Lung microvascular endothelial cell (primary cell): ENCODE measurements around the gene HMCN2. TPM values are rescaled to one million over a fixed set of nuclear protein-coding genes. Genes with fewer than 3 reads are reported as not detected.
A peak's percentile ranks its signal among the peaks of the same experiment; 100 is the strongest.
"Not testable (repeated sequence)": the region's sequence is repeated elsewhere in the genome, so short reads cannot be mapped to it uniquely, and the experiment has no call there.

ENCODE experiments used
- DNase-seq, 2 donors: peaks; one replicate each; pipeline versions ENCODE4 v3.0.0 to v3.0.0-alpha.2; 2010; ENCODE audit warnings: low read depth in 2 of 2
- total RNA-seq: library from RNA; depleted of rRNA; stranded (reverse); fragments of >200 nt; gene quantifications from 2 replicates; pipeline ENCODE4 v1.2.1, GENCODE V29; 2014

The HMCN2 gene
- total RNA-seq, 1 donor from 2014 or later = under 0.01 TPM

DNA sequence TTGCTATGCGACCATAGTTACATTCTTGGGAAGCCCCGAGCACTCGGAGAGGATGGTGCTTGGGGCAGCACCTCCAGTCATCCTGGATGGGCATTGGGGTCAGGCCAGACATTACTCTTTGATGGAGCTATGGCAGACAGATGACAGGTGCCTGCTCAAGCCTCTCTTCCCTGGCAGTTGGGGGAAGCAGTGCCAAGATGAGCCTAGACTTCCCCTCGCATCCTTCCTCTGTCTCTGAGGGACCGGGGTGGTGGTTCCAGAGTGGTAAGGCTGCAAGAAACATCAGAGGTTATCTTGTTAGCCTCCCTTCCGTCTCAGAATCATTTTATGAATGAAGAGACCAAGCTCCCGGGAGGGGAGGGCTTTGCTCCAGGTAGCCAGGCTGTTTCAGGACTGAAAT, 2.8 kb upstream of the HMCN2 start:
- DNase-seq = no peak

DNA sequence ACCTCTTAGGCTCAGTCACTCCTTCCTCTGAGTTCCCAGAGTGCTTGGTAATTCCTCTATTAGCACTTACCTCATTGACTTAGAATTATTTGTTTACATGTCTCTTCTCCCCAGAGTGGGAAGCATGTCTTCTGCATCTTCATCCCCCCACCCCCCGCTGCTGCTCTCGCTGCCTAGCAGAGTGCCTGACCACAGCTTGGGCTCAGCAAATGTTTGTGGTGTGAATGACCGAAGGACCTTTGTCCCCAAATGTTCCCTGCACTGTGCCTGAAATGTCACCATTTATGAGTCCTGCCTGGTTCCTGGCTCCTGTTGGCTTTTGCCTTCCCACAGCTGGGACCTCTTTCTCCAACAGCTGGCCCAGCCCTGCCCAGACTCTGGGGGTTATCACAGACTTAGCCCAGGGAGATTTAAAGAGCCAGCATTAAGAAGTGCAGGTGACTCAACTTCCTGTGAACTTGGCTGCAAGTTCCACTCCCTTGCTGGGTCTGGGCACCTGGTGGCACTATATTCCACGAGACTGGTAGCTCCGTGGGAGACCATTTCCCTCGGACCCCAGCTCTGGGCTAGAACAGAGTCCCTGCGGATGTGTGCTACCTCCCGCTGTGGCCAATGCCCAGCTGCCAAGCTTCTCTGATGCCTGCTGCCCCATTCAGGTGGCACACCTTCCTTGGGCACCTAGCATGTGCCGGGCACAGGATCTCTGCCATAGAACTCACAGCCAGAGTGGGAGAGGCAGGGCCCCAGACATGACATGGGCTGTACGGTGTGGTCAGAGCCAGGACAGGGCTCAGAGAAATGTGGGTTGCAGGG, 1.8 kb upstream of the HMCN2 start:
- DNase-seq = peak in 1 of 2 donors; percentile 25

DNA sequence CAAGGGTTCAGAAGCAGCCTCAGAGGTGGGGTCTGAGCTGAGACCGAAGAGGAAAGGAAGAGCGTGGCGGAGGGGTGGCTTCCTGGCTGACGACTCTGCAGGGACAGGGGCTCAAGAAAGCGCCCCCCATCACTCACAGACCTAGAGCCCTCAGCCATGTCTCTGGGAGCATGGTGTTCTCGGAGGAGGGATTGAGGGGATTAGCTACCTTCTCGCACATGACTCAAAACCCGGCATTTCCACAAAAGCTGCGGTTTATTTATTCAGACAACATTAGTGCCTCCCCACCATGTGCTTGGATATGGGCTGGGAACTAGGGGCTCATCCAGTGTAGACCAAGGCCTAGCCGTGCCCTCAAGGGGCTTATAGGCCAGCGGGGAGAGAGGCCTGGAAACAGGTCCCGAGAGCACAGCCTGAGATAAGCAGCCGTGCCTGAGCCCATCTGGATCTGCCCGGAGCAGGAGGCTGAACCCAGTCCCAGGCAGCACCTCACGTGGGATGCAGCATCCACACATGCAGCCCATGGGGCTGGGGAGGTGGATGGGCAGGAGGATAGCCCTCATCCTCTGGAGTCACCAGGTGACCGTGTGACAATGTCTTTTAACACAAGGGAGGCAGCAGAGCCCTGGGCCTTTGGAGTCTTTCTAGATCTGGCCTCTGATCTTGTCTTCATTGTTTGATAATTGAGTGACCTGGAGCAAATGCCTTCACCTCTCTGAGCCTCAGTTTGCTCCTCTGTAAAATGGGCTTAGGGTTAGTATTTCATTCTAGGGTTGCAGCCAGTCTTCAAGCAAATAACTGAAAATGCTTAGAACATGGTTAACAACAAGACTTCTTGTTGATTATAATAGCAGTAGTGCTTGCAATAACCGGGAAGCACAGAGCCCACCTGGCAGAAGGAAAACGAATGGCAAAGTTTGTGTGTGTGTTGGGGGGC, 878 bp upstream of the HMCN2 start:
- DNase-seq = no peak

DNA sequence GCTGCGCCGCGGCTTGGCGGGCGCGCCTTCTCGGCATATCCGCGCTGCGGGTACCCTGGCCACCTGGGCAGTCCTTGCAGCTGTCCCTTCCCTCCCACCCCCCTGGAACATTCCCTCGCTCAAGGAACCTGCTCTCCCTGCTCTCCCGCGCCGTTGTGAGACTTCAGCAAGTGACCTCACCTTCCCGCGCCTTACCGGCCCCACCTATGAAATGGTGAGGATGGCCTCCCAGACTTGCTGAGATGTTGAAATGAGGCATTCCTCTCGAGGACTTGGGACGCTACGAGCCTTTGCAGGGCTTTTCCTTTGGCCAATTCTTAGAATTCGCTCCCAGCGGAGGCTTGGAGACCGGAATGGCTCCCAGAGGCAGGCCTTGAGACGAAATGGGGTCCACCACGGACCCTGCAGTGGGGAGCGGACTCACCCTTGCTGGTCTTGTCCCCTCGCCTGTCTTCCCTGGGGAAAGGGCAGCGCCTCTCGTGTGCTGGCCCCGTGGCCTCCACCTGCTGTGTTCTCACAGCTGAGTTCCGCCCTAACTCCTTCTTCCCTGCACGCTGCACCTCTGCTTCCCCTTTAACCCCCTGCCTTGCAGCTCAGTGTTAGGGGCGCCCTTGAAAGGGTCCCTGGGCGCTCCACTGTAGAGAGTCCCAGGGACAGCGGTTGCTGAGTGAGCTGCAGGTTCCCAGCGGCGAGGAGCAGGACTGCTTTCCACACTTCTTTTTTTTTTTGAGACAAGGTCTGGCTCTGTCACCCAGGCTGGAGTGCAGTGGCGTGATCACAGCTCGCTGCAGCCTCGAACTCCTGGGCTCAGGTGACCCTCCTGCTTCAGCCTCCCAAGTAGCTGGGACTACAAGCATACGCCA, 907 bp downstream of the HMCN2 start:
- DNase-seq = no peak

DNA sequence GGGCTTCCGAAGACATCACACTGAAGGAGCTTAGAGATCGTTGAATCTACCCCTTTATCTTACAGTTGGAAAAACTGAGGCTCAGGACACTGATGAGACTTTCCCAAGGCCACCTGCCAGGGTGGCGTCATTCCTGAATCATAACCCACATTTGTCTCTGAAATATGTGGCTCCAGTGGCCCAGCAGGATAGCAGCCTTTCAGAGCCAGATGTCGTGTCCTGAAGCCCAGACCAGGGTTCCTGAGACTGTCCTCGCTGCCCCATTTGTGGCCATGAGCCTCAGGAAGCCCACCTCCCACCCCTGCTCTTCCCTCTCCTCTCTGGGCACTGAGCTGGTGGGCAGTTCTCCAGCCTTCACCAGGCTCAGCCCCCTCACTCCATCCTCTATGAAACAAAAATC, 2.4 kb downstream of the HMCN2 start:
- no peak for DNase-seq

DNA sequence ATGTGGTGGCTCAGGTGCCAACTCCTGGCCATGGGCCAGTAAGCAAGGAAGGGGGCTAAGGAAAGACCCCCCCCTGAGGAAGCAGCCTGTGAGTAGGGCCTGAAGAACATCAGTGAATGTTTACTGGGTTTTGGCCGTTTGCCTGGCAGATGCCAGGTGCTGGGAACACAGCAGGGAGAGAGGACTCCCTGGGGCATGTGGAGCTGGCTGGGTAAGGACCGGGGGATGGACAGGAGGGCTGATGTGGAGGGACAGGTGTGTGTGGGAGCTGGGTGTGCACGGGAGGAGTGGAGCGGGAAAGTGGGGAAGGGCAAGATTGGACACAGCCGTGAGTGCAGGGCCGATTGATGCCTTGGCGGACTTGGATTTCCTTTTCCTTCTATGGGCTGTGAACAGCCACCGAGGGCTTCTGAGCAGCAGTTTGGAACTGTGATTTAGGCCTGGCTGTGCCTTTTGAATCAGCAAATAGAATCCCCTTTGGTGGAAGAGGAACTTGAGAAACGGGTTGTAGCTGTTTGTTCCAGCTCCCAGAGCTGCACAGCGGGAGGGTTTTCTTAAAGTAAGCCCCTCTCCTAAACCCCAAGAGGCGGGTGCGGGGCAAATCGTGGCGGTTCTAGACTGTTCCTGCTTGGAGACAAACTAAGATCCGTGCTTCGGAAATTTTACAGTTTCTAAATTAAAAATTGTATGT, 3.1 kb downstream of the HMCN2 start:
- no peak for DNase-seq

DNA sequence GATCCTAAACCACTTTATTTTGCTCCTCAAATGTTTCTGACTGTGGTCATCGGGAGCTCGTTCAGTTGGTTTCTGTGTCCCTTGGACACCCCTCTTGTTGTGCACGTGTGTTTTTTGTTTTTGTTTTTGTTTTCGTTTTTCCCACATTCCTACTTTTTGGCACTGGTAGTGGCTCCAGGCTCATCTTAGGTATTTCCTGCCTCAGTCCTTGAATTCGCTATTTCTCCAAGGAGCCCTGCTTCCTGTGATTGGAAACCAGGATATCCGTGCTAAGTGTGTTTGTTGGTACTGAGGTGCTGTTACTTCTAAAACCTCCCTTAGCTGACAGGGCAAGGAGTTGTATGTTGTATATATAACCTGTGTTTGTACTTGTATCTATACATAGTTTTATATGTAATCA, 5.9 kb downstream of the HMCN2 start:
- DNase-seq = peak in 1 of 2 donors; percentile 53

DNA sequence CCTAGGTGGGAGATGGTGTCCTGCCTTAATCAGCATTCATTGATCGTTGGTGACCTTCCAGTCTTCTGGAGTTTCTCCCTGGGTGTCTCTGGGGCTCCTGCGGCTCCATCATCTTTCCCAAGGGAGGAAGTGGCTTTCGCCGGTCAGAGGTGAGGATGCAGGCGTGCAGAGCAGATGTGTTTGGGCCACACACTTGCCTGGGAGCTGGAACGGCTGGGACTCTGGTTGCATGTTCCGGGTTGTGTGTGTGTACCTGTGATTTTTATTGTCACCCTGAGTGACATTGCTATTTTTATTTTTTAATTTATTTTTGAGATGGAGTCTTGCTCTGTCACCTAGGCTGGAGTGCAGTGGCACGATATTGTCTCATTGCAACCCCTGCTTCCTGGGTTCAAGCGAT, 9.6 kb downstream of the HMCN2 start:
- DNase-seq = no peak

DNA sequence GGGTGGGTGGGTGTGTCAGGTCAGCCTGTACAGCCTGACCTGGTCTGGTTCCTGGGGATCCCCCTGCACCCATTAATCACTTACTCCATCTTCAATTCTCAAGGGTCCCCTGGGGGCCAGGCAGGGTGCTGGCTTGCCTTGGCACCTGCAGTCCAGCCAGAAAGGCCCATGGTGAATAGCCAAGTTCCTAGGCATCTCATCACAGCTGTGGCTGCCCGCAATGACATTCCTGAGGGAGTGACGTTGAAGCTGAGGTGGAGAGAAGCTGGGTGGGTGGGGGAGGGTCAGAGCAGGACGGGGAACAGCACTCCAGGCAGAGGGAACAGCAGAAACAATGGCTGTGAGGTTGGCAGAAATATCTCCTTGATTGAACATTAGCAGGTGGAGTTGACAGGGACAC, 10.6 kb downstream of the HMCN2 start:
- DNase-seq = no peak

DNA sequence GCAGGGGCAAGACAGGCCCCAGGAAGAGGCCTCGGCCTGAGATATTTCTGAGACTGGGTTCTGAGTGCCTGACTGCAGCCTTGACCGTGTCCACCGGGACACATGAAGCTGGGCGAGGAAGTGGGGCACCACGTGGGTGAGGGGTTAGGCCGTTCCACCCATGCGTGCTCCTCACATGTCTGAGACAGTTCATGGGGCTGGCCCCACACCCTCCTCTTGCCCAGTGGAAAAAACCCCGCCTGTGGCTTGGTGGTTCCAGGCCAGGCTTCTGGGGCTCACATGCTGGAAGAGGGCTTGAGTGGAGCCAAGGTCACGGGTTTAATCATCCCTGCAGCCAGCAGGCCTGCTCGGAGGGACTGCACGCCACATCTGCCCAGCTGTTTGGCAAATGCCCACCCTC, 11.4 kb downstream of the HMCN2 start:
- no peak for DNase-seq

DNA sequence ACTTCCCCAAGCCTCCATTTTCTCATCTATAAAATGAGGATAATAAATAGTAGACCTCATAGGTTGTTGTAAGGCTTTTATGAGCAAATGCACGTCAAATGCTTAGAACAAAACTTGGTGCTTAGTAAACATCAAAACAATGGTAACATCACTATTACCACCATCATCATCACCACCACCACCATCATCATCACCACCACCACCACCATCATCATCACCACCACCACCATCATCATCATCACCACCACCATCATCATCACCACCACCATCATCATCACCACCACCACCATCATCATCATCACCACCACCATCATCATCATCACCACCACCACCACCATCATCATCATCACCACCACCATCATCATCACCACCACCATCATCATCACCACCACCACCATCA, 12.0 kb downstream of the HMCN2 start:
- DNase-seq = not testable (repeated sequence)

DNA sequence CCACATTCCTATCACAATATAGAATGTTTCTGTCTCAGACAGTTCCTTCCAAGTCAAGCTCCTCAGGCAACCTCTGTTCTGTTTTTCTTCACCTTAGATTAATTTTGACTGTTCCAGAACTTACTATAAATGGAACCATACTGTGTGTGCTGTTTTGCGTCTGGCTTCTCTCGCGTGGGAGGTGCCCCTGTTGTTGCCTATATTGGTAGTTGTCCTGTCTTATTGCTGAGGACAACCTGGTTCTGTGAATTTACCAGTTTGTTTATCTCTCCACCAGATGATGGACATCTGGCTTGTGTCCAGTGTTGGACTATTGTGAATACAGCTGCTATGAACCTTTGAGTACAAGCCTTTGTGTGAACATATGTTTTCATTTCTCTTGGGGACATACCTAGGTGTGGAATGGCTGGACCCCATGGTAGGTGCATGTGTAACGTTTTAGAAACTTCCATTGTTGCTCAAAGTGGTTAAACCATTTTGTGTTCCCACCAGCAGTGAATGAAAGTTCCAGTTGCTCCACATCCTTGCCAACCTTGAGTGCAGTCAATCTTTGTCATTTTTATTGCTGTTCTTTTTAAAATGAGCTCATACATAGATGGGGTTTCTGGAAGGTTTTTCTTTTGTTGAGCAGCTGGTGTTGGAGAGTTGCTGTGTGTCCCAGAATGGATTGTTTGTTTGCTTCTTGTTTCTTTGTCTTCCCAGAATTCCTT, 18.1 kb downstream of the HMCN2 start:
- peak in 1 of 2 donors; percentile 33 for DNase-seq

DNA sequence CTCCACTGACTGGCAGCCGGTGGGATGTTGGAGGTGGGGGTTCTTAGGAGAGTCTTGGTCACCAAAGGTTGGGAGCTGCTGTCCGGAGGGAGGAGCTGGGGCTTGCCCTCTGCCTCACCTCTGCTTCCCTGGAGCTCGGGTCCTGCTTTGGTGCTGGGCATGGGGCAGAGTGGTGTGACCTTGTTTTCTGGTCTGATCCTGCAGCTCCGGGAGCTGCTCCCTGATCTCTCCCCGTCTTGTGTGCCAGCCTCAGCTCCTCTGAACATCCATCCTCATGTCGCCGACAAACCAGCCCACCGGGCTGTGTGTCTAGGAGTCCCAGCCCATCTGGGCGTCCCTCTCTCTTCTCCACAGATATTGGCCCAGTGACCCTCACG, 18.7 kb downstream of the HMCN2 start:
- no peak for DNase-seq

DNA sequence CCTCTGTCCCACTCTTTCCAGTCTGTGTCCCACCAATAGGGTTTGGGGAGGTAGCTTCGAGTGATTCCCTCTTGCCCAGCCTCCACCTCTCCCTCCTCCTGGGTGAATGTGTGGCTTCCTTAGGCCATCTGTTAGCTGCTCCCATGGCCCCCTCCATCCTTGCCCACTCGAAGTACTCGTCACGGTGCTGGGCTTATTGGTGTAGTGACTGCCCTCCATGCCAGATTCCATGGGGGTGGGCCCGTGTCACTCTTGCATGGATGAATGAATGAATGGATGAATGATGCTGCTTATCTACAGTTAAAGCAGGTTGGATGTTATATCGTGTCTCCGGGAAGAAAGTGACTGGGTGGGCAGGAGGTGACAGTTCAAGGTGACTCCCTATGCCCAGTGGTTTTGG, 19.1 kb downstream of the HMCN2 start:
- DNase-seq = no peak

DNA sequence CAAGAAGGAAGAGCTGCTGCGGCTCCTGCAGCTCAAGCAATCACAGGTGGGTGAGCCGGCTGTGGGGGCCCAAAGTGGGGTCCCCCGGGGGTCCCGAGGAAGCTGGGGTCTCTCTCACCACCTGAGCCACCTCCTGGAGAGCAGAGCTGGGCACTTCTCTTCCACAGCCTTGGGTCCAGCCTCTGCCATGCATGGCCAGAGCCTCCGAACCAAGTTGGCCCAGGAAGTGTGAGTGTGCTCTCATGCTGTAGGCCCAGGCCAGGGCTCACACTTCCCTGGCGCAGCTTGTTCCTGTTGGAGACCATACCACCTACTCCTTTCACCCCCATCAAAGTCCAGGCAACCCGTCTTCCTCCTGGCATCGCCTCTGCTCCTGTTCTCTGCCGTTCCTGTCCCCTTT, 19.7 kb downstream of the HMCN2 start:
- no peak for DNase-seq

DNA sequence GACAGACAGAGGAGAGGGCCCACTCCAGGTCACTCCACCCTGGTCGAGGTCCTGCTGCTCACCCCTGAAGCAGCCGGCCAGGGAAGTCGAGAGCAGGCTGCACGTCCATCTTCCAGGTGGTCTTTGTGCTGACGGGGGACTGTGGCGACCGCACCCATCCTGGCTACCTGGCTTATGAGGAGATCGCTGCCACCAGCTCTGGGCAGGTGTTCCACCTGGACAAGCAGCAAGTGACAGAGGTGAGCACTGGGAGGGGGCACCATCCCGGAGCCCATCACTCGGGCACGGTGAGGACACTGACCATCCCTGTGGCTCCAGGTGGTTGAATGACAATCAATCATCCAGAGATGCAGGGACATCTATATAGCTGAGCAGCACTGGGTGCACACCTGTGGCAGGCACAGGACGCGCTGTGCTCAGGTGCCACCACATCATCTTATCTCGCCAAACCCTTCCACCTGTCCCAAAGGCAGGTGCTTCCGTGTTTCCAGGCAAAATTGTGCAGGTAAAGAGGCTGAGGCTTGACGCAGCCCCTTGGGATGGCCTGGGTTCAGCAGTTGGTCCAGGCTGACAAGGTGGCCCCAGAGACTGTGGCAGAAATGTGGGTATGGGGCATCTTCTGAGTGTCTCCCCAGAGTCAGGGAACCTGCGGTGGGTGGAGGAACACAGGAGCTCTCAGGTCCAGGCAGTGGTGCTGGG, 20.7 kb downstream of the HMCN2 start:
- DNase-seq = no peak

DNA sequence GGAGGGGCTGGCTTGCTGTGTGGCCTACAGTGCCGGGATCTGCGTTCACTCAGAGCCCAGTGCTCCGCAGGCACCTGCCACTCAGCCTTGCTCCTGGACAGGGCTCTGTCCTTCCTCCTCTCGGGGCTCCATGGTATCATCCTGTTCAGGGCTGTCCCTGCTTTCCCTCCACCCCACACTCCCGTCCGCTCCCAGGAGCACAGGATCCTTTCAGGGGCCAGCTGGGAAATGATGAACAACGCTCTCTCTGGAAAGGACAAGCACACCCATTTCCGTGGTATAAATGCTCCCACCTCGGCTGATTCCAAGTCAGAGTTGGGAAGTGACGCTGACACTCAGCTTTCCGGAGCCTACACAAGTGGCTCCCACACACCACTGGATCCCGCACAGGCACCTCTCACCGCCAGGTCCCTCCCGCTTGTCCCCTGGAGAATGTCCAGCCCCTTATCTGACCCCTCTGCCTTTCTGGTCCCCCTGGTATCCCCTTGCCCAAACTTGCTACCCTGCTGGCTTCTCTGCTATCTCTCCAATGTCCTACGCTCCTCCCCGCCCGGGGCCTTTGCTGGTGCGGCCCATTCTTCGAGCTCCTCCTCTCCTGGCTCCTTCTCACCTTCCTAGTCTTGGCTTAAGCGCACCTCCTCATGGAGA, 21.3 kb downstream of the HMCN2 start:
- DNase-seq = peak in 1 of 2 donors; percentile 28

DNA sequence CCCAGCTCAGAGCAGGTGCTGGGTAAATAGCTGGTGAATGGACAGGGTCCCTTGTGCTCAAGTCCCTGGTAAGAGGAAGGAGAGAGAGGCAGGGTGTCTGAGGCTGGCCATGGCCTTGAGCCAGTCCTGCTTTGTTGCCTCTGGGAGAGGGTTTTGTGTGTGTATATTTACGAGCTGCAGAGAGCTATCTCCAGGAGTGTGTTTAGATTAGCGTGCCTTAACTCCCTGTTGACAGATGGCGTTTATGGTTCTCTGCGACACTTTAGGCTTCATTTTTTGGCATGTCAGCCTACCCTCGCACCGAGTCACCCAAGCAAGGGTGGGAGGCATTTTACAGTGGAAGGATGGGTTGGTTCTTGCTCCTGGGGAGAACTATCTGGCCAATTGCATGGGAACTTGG, 22.2 kb downstream of the HMCN2 start:
- DNase-seq = no peak

DNA sequence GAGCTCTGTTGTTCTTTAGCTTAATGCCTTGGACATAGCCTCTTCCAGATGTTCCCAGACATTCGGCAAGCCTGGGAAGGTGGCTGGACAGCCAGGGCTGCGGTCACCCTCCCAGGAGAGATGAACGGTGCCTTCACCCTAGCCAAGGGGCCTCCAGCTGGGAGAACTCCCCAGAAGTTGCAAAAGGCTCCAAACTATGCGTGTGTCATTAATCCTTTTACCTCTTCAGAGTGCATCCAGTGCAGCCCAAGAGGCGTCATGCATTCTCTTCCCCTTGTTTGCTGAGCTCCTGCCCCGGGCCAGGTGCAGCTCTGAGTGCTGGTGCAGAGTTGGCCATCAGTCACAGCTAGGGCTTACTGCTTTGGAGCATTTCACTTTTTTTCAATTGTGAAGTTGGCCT, 22.8 kb downstream of the HMCN2 start:
- DNase-seq = no peak
